ENCODE data around the gene ZNF784.

The ZNF784 gene

GRCh38 chr19:55656552-55656951 is 32.2 kb upstream of the ZNF784 start:
- Histone ChIP-seq H3K4me3 (ENCODE audit: low read length) (peak overlapping the region; percentile 80), H3K4me1 (ENCODE audit: control insufficient read depth, low read length) (peaks cover 39% of the 10 kb centered on the region), H3F3A (ENCODE audit: control insufficient read depth, insufficient read depth) (no peaks in the 10 kb centered on the region), H3K4me2 (ENCODE audit: low read length) (peak overlapping the region; percentile 85), H3K27me3 (ENCODE audit: control insufficient read depth, low read length) (no peaks in the 10 kb centered on the region), H3K27ac (ENCODE audit: low read depth, low read length) (peak overlapping the region; percentile 91), H3K9me3 (ENCODE audit: control insufficient read depth, insufficient read depth, low read length) (no peaks in the 10 kb centered on the region), H3K79me2 (ENCODE audit: control insufficient read depth, low read length) (peaks cover 71% of the 10 kb centered on the region), H3K9me2 (replicated peaks; ENCODE audit: control insufficient read depth, low read length) (no peaks in the 10 kb centered on the region), H4K20me1 (ENCODE audit: control insufficient read depth, insufficient read depth, low read depth, low read length) (peaks cover 28% of the 10 kb centered on the region), H3K36me3 (ENCODE audit: control insufficient read depth, low read length) (peaks cover 82% of the 10 kb centered on the region)
- TF ChIP-seq CTCF (IDR thresholded peaks at IDR 0.05; ENCODE audit: low read depth, low read length, poor library complexity, severe bottlenecking) (no peak), EZH2phosphoT487 (IDR thresholded peaks at IDR 0.05; ENCODE audit: borderline replicate concordance, low read length) (no peak)

GRCh38 chr19:55655648-55656040 is 31.3 kb upstream of the ZNF784 start:
- TF ChIP-seq CTCF (IDR thresholded peaks at IDR 0.05; ENCODE audit: low read depth, low read length, poor library complexity, severe bottlenecking) (no peak), EZH2phosphoT487 (IDR thresholded peaks at IDR 0.05; ENCODE audit: borderline replicate concordance, low read length) (no peak)
- Histone ChIP-seq H4K20me1 (ENCODE audit: control insufficient read depth, insufficient read depth, low read depth, low read length) (peaks cover 26% of the 10 kb centered on the region), H3K27me3 (ENCODE audit: control insufficient read depth, low read length) (no peaks in the 10 kb centered on the region), H3K4me2 (ENCODE audit: low read length) (peak overlapping the region; percentile 85), H3F3A (ENCODE audit: control insufficient read depth, insufficient read depth) (no peaks in the 10 kb centered on the region), H3K9me3 (ENCODE audit: control insufficient read depth, insufficient read depth, low read length) (no peaks in the 10 kb centered on the region), H3K36me3 (ENCODE audit: control insufficient read depth, low read length) (peaks cover 82% of the 10 kb centered on the region), H3K27ac (ENCODE audit: low read depth, low read length) (peak overlapping the region; percentile 91), H3K4me3 (ENCODE audit: low read length) (peak overlapping the region; percentile 80), H3K9me2 (replicated peaks; ENCODE audit: control insufficient read depth, low read length) (no peaks in the 10 kb centered on the region), H3K79me2 (ENCODE audit: control insufficient read depth, low read length) (peaks cover 66% of the 10 kb centered on the region), H3K4me1 (ENCODE audit: control insufficient read depth, low read length) (peaks cover 39% of the 10 kb centered on the region)

- H3K4me1 ChIP-seq (ENCODE audit: control insufficient read depth, low read length): peaks cover 41% of the 10 kb centered on the region
- TF ChIP-seq EZH2phosphoT487 (IDR thresholded peaks at IDR 0.05; ENCODE audit: borderline replicate concordance, low read length) (no peak), CTCF (IDR thresholded peaks at IDR 0.05; ENCODE audit: low read depth, low read length, poor library complexity, severe bottlenecking) (no peak)
These were observed 30.7 kb upstream of the ZNF784 start, which contains the start of gene U2AF2 for GRCh38 chr19:55654868-55655647. U2AF2 (plus strand) TSS chr19:55655035; CDS start chr19:55655105, 70 bp downstream.

More at GRCh38 chr19:55654868-55655647, 30.7 kb upstream of the ZNF784 start, which contains the start of gene U2AF2:
- Histone ChIP-seq H3F3A (ENCODE audit: control insufficient read depth, insufficient read depth) (no peaks in the 10 kb centered on the region), H3K27me3 (ENCODE audit: control insufficient read depth, low read length) (no peaks in the 10 kb centered on the region), H3K9me3 (ENCODE audit: control insufficient read depth, insufficient read depth, low read length) (no peaks in the 10 kb centered on the region), H3K4me3 (ENCODE audit: low read length) (peak within 1 kb of the TSS; percentile 96), H4K20me1 (ENCODE audit: control insufficient read depth, insufficient read depth, low read depth, low read length) (peaks cover 24% of the 10 kb centered on the region), H3K27ac (ENCODE audit: low read depth, low read length) (peak within 1 kb of the TSS; percentile 91), H3K36me3 (ENCODE audit: control insufficient read depth, low read length) (peaks cover 82% of the 10 kb centered on the region), H3K9me2 (replicated peaks; ENCODE audit: control insufficient read depth, low read length) (no peaks in the 10 kb centered on the region), H3K4me2 (ENCODE audit: low read length) (peak within 1 kb of the TSS; percentile 85), H3K79me2 (ENCODE audit: control insufficient read depth, low read length) (peaks cover 66% of the 10 kb centered on the region)

Measured in DOHH2 (cell line).